Measurements from ENCODE around the gene ACVR1.

ACVR1 gene

GRCh38 chr2:157692768-157693167, 183.4 kb downstream of the ACVR1 start:
- no peak for DNase-seq

- no peak for DNase-seq
Observed at GRCh38 chr2:157691695-157692094, 184.4 kb downstream of the ACVR1 start.

GRCh38 chr2:157691131-157691530, 185.0 kb downstream of the ACVR1 start:
- DNase-seq = no peak

All from CD4-positive, alpha-beta T cell treated with Interleukin-6 for 4 hours (primary cell).